Upper lobe of left lung (tissue), 4 donors: ENCODE measurements around the gene CHMP4A.

Experiments
- EP300 ChIP-seq, 4 donors: sonication (generic); formaldehyde crosslinking; IDR thresholded peaks; one replicate each; pipeline ENCODE4 v1.5.1; 2017; ENCODE audit warnings: antibody characterized with exemption in 4 of 4, control low read depth in 2 of 4
- POLR2A ChIP-seq, 4 donors: fragments of 450-650 bp; IDR thresholded peaks; one replicate each; pipeline ENCODE4 v1.5.1; 2016 to 2017; ENCODE audit warnings: antibody characterized with exemption in 4 of 4, mild to moderate bottlenecking in 2 of 4
- POLR2AphosphoS5 ChIP-seq, 2 donors: sonication (generic); formaldehyde crosslinking; IDR thresholded peaks; one replicate each; pipeline ENCODE4 v1.5.1; 2017; ENCODE audit warnings: antibody characterized with exemption in 2 of 2
- TF ChIP-seq, protein P1 (sequence below), 6 experiments: fragments of 450-650 bp in 4 of 6; fragments of 200-600 bp in 2 of 6; sonication (generic) in 2 of 6; IDR thresholded peaks; one replicate each; pipeline ENCODE4 v1.5.1; 2016 to 2019; ENCODE audit warnings: antibody characterized with exemption in 6 of 6

DNA sequence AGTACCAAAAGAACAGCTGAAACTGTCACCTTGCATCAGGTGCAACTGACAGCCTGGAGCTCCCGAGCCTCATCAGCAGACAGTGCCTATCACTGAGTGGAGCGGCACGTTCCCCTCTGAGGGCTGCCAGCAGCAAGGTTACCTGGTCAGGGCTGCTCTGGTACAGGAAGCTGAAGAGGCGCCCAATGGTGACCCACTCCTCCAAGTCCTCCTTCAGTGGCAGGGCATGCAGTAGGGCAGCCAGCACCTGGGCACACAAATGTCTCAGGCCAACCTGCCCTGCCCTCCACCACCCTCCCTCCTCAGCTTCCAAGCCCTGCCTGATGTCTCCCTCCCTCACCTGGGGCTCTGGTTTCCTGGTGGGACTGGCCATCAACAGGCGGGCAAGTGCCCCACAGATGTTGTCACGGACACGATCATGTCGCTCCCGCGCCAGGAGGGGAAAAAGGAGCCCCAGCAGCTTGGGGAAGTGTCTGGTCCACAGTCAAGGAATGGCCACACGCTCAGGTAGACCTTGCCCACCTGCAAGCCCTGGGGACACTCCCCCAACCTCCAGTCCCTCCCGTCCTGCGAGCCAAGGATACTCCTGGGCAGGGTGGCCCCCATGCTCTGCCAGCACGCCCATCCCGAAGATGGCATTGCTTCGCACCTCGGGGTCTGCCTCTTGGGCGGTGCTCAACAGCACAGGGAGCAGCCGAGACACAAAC, 31.8 kb downstream of the CHMP4A start:
- TF ChIP-seq POLR2AphosphoS5 (IDR thresholded peaks at IDR 0.05) (no peak), POLR2A (IDR thresholded peaks at IDR 0.05) (no peak), EP300 (IDR thresholded peaks at IDR 0.05) (no peak)
- TF ChIP-seq, protein P1, sequence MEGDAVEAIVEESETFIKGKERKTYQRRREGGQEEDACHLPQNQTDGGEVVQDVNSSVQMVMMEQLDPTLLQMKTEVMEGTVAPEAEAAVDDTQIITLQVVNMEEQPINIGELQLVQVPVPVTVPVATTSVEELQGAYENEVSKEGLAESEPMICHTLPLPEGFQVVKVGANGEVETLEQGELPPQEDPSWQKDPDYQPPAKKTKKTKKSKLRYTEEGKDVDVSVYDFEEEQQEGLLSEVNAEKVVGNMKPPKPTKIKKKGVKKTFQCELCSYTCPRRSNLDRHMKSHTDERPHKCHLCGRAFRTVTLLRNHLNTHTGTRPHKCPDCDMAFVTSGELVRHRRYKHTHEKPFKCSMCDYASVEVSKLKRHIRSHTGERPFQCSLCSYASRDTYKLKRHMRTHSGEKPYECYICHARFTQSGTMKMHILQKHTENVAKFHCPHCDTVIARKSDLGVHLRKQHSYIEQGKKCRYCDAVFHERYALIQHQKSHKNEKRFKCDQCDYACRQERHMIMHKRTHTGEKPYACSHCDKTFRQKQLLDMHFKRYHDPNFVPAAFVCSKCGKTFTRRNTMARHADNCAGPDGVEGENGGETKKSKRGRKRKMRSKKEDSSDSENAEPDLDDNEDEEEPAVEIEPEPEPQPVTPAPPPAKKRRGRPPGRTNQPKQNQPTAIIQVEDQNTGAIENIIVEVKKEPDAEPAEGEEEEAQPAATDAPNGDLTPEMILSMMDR (IDR thresholded peaks at IDR 0.05): no peak
